ENCODE measurements around the gene NHERF1.
A peak's percentile ranks its signal among the peaks of the same experiment; 100 is the strongest.

NHERF1 gene

GRCh38 chr17:74807925-74808324, 59.5 kb downstream of the NHERF1 start:
- DNase-seq (ENCODE audit: low spot score) (no peak), FAIRE-seq (no peak)

DNA sequence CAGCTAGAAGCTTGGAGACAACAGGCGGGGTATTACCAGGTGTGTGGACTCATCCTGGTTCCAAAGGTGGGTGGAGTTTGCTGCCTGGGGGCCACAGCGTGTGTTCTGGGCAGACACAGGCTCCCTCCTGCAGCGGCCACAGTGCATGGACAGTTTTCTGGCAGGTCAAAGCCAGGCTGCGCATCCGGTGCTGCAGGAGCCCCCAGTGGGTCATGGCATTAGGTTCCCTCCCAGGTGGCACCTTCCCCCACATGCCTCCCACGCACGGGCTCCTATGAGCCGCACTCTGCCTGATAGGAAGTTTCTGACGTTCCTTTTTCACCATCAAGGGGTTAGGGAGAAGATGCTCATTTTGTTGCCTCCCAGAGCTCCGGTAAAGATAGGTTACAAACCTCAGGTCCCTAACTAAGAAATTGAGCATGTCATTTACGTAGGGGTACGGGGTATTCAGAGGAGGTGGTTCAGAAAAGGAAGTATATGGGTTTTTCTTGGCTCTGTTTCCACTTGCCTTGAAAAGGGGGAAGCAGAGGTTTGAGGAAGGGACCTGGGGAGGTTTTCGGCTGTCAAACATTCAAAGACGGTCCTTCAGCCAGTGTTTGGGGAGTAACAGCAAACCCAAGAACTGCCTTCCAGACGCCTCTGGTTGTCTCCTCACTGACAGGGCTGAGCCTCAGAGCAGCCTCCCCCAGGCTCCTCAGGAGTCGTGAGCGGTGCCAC, 60.4 kb downstream of the NHERF1 start:
- FAIRE-seq (peak; percentile 17), DNase-seq (ENCODE audit: low spot score) (no peak)

GRCh38 chr17:74810699-74811485, 62.5 kb downstream of the NHERF1 start:
- FAIRE-seq (peak; percentile 69), DNase-seq (ENCODE audit: low spot score) (no peak)

- no peak for DNase-seq (ENCODE audit: low spot score)
- FAIRE-seq, result no peak
These were observed 63.9 kb downstream of the NHERF1 start for GRCh38 chr17:74812109-74813009.

- no peak for DNase-seq (ENCODE audit: low spot score)
- no peak for FAIRE-seq
These were observed 66.0 kb downstream of the NHERF1 start for GRCh38 chr17:74814453-74814852.

DNA sequence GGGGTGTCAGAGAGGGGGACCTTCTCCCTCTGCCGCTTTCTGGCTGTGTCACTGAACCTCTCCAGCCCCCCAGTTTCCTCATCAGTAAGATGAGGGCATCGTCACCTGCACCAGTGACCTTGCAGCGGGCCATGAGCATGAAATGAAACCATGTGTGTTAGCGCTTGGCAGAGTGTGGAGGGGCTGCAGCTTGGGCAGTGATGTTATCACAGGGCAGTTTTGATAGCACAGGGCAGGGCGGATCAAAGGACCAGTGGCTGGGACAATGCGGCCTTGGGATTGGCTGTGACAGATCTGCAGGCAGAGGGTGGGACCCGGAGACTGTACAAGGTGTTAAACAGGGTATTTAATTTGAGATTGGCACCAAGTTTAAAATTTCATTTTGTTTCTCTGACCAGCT, 66.6 kb downstream of the NHERF1 start:
- no peak for FAIRE-seq
- no peak for DNase-seq (ENCODE audit: low spot score)

DNA sequence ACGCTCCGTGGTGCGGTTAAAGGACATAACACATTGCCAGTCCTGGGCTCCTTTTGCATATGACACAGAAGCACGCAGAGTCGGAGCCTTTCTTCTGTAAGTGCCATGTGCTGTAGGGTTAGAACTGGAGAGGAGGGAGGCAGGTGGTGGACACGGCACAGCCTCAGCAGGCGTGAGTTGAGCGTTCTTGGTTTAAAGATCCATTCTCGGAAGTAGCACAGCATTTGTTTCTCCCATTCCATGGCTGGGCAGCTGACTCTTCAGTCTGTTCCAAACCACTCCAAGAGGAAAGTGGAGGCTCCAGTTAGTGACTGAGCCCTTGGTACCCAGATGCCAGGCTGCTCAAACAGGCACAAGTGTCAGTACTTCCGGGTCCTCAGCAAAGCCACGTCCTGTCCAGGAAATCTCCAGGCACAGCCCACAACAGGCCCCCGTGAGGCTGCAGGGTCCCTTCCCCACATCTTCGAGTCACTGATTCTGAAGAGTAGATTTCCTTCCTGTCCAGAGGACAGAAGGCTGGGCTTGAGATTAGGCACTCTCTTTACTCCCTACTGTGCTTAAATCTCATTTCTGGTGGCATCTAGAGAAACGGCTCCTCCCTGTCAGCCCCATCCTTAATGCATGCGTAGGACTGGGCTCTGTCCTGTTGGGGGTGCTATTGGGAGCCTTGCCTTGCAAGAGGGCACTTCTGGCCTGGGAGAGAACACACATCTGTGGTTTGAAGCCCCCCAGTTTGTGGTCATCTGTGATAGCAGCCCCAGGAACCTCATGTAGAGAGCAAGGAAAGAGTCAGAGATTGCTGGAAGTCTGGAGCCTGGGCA, 67.3 kb downstream of the NHERF1 start:
- DNase-seq (ENCODE audit: low spot score), result no peak
- FAIRE-seq, result no peak

- no peak for FAIRE-seq
- DNase-seq (ENCODE audit: low spot score), result no peak
These were observed 68.6 kb downstream of the NHERF1 start for GRCh38 chr17:74816905-74817620.

- FAIRE-seq (no peak), DNase-seq (ENCODE audit: low spot score) (no peak)
These were observed 70.0 kb downstream of the NHERF1 start for GRCh38 chr17:74818291-74818938.

Measured in urothelium cell line (cell line).